ENCODE data around the gene KHDRBS1. TPM values are rescaled to one million over a fixed set of nuclear protein-coding genes. Genes with fewer than 3 reads are reported as not detected.

The KHDRBS1 gene
- total RNA-seq, 1 donor from 2014 or later: 79.5 TPM

GRCh38 chr1:32091176-32091575, 77.5 kb downstream of the KHDRBS1 start:
- no peaks in the 10 kb centered on the region for H3K9me3 ChIP-seq
- H3K27ac ChIP-seq: no peak overlapping the region
- H3K4me3 ChIP-seq: no peak overlapping the region
- peaks cover 92% of the 10 kb centered on the region for H3K36me3 ChIP-seq
- intact Hi-C loops (cut with DNase I): no loop called here
- H3K4me1 ChIP-seq: no peaks in the 10 kb centered on the region
- DNase-seq: no peak
- ATAC-seq: no peak
- H3K27me3 ChIP-seq (ENCODE audit: low read depth): no peaks in the 10 kb centered on the region
- TF ChIP-seq CTCF (IDR thresholded peaks at IDR 0.05): no peak

GRCh38 chr1:32091591-32091990, 77.9 kb downstream of the KHDRBS1 start:
- ATAC-seq: no peak
- TF ChIP-seq CTCF (IDR thresholded peaks at IDR 0.05): no peak
- Histone ChIP-seq H3K9me3 (no peaks in the 10 kb centered on the region), H3K4me3 (no peak overlapping the region), H3K27me3 (ENCODE audit: low read depth) (no peaks in the 10 kb centered on the region), H3K36me3 (peaks cover 92% of the 10 kb centered on the region), H3K27ac (no peak overlapping the region), H3K4me1 (no peaks in the 10 kb centered on the region)
- intact Hi-C loops (cut with DNase I): no loop called here
- no peak for DNase-seq

Small RNAs within 50 kb of the gene (microRNA-seq; reads per million reads assigned to microRNA genes)
- not detected for gene MIR5585 (ENCODE audit: borderline number of aligned reads)

Other genes with a start within 250 kb of the KHDRBS1 start
- 1.1 TPM for gene ADGRB2, start 249.5 kb upstream of the KHDRBS1 start, total RNA-seq
- 21.6 TPM for gene SPOCD1, start 197.8 kb upstream of the KHDRBS1 start, total RNA-seq
- gene PTP4A2, start 75.5 kb upstream of the KHDRBS1 start, total RNA-seq: 205 TPM
- 15.3 TPM for gene TMEM39B, start 59.1 kb downstream of the KHDRBS1 start, total RNA-seq
- gene KPNA6, start 94.2 kb downstream of the KHDRBS1 start, total RNA-seq: 57.1 TPM
- 45.1 TPM for gene TXLNA, start 165.8 kb downstream of the KHDRBS1 start, total RNA-seq
- gene CCDC28B, start 186.7 kb downstream of the KHDRBS1 start, total RNA-seq: 3.3 TPM
- 2.0 TPM for gene IQCC, start 191.8 kb downstream of the KHDRBS1 start, total RNA-seq
- 3.2 TPM for gene DCDC2B, start 195.2 kb downstream of the KHDRBS1 start, total RNA-seq
- 24.5 TPM for gene TMEM234, start 208.5 kb downstream of the KHDRBS1 start, total RNA-seq
- gene EIF3I, start 208.5 kb downstream of the KHDRBS1 start, total RNA-seq: 99.4 TPM
- gene FAM167B, start 233.4 kb downstream of the KHDRBS1 start, total RNA-seq: 21.9 TPM
- gene LCK, start 237.4 kb downstream of the KHDRBS1 start, total RNA-seq: 7.5 TPM